ENCODE data around the gene RANBP1. TPM values are rescaled to one million over a fixed set of nuclear protein-coding genes. Genes with fewer than 3 reads are reported as not detected.

The RANBP1 gene
- total RNA-seq, 2 experiments from 2014 or later, result 68.1 to 72.1 TPM

DNA sequence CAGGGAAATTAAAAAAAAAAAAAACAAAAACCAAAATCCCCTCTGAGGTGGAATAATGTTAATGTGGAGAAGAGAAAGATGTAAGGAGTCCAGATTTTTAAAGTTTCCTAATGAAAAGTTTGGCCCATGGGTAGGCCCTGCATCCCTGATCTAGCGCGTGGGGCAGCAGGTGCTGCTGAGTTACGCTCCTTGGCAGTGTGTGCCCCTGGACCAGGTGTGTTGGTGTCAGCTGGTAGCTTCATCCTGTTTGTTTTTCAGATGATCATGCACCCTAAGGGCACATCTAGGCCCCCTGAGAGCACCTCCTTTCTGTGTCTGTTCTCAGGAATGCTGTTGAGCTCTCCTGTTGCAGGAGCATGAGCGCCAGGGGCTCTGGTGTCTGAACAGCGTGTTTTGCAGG lies 29.1 kb upstream of the RANBP1 start:
- no peak overlapping the region for H3K27ac ChIP-seq (ENCODE audit: low read depth in 1 of 2, low read length in 2 of 2)
- peaks cover 67% of the 10 kb centered on the region for H3K36me3 ChIP-seq (ENCODE audit: insufficient read depth, low read length)
- peaks cover 39% of the 10 kb centered on the region for H3K4me1 Mint-ChIP-seq (ENCODE audit: low read depth)
- CTCF ChIA-PET, result no interaction called here
- H3K9me3 Mint-ChIP-seq, result no peaks in the 10 kb centered on the region
- no peak overlapping the region for H3K4me3 Mint-ChIP-seq
- no peak overlapping the region for H3K27ac Mint-ChIP-seq
- intact Hi-C loops (cut with DNase I, micrococcal nuclease), result no loop called here
- H3K4me1 ChIP-seq (ENCODE audit: insufficient read depth, low read length), result peaks cover 44% of the 10 kb centered on the region
- no peaks in the 10 kb centered on the region for H3K27me3 Mint-ChIP-seq
- no peak overlapping the region for H3K4me3 ChIP-seq (ENCODE audit: low read length)
- H3K27me3 ChIP-seq (ENCODE audit: control insufficient read depth in 1 of 2, insufficient read depth in 2 of 2, low read length in 2 of 2), result no peaks in the 10 kb centered on the region
- ATAC-seq (ENCODE audit: poor library complexity) (no peak), DNase-seq (no peak)
- POLR2A ChIA-PET, result no interaction called here
- no peaks in the 10 kb centered on the region for H3K9me3 ChIP-seq (ENCODE audit: control insufficient read depth in 1 of 2, insufficient read depth in 1 of 2, low read length in 2 of 2)
- peaks cover 64% of the 10 kb centered on the region for H3K36me3 Mint-ChIP-seq (ENCODE audit: low read depth)
- TF ChIP-seq, protein P1, sequence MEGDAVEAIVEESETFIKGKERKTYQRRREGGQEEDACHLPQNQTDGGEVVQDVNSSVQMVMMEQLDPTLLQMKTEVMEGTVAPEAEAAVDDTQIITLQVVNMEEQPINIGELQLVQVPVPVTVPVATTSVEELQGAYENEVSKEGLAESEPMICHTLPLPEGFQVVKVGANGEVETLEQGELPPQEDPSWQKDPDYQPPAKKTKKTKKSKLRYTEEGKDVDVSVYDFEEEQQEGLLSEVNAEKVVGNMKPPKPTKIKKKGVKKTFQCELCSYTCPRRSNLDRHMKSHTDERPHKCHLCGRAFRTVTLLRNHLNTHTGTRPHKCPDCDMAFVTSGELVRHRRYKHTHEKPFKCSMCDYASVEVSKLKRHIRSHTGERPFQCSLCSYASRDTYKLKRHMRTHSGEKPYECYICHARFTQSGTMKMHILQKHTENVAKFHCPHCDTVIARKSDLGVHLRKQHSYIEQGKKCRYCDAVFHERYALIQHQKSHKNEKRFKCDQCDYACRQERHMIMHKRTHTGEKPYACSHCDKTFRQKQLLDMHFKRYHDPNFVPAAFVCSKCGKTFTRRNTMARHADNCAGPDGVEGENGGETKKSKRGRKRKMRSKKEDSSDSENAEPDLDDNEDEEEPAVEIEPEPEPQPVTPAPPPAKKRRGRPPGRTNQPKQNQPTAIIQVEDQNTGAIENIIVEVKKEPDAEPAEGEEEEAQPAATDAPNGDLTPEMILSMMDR (IDR thresholded peaks at IDR 0.05), result no peak

DNA sequence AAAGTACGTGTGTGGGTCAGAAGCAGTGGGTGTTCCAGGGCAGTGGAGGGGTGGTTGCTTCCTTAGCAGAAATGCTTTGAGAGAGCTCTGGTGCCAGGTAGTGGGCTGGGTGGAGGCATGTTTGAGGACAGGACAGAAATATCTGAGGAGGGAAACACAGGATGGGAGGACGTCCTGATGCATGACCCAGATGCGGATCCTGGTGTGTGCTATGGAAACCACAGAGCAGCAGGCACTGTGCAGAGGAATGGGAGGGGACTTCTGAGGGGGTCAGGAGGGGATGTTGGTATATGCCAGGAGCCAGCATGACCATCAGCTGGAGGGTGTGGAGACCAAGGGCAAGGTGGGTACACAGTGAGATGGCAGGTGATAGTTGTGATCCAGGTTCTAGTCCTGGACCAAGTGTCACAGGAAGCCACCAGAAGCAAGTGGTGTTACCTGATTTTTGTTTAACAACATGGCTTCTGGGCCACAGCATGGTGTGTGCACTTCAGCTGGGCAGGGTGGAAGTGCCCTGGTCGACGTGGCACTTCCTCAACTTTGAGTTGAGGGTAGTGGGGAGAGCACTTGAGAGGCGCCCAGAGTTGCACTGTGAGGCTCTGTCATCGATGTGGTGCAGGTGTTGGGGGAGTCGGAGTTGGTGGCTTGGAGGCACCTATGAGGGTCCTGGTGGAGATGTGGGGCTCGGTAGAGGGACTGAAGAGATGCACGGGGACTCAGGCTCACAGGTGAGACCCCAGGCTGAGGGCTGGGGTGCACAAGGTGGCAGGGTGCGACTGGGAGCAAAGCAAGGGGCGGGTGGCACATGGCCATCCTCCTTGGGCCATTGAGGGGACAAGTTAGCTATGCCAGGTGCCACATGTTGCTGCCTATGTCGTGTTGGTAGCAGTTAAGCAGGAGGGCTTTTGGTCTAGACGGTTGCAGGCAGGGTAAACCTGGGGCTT lies 28.3 kb upstream of the RANBP1 start:
- H3K9me3 ChIP-seq (ENCODE audit: control insufficient read depth in 1 of 2, insufficient read depth in 1 of 2, low read length in 2 of 2), result no peaks in the 10 kb centered on the region
- intact Hi-C loops (cut with DNase I, micrococcal nuclease), result no loop called here
- H3K27ac Mint-ChIP-seq, result no peak overlapping the region
- CTCF ChIA-PET, result no interaction called here
- peaks cover 45% of the 10 kb centered on the region for H3K4me1 ChIP-seq (ENCODE audit: insufficient read depth, low read length)
- H3K4me1 Mint-ChIP-seq (ENCODE audit: low read depth), result peaks cover 37% of the 10 kb centered on the region
- H3K36me3 ChIP-seq (ENCODE audit: insufficient read depth, low read length), result peaks cover 74% of the 10 kb centered on the region
- POLR2A ChIA-PET, result no interaction called here
- no peaks in the 10 kb centered on the region for H3K27me3 ChIP-seq (ENCODE audit: control insufficient read depth in 1 of 2, insufficient read depth in 2 of 2, low read length in 2 of 2)
- H3K36me3 Mint-ChIP-seq (ENCODE audit: low read depth), result peaks cover 72% of the 10 kb centered on the region
- TF ChIP-seq, protein P1 (IDR thresholded peaks at IDR 0.05), result no peak
- H3K27me3 Mint-ChIP-seq, result no peaks in the 10 kb centered on the region
- H3K27ac ChIP-seq (ENCODE audit: low read depth in 1 of 2, low read length in 2 of 2), result no peak overlapping the region
- DNase-seq (peak in 1 of 14 experiments; percentile 49), ATAC-seq (ENCODE audit: poor library complexity) (no peak)
- no peaks in the 10 kb centered on the region for H3K9me3 Mint-ChIP-seq
- no peak overlapping the region for H3K4me3 Mint-ChIP-seq
- H3K4me3 ChIP-seq (ENCODE audit: low read length), result no peak overlapping the region

DNA sequence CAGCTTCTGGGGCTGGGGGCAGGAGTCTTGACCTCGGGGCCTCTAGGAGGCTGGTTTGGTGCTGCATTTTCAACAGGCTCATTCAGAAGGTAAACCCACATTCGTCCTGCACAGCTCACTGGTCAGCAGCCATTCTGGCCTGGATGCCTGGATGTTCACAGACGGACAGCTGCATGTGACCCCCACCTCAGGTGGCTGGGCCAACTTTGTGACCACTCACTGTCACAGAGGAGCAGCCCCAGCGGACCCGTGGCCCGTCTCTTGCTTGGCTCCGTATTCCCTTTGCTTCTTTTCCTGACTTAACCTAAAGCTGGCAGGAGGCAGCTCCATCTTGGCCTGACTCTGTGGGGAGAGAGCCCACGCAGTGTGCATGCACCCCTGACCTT lies 27.6 kb upstream of the RANBP1 start:
- DNase-seq, result no peak
- no peaks in the 10 kb centered on the region for H3K9me3 ChIP-seq (ENCODE audit: control insufficient read depth in 1 of 2, insufficient read depth in 1 of 2, low read length in 2 of 2)
- H3K4me3 ChIP-seq (ENCODE audit: low read length), result no peak overlapping the region
- Mint-ChIP-seq H3K27me3 (no peaks in the 10 kb centered on the region), H3K36me3 (ENCODE audit: low read depth) (peaks cover 77% of the 10 kb centered on the region), H3K27ac (no peak overlapping the region), H3K4me1 (ENCODE audit: low read depth) (peaks cover 30% of the 10 kb centered on the region), H3K9me3 (no peaks in the 10 kb centered on the region), H3K4me3 (no peak overlapping the region)
- H3K36me3 ChIP-seq (ENCODE audit: insufficient read depth, low read length), result peaks cover 77% of the 10 kb centered on the region
- intact Hi-C loops (cut with DNase I, micrococcal nuclease), result no loop called here
- H3K27ac ChIP-seq (ENCODE audit: low read depth in 1 of 2, low read length in 2 of 2), result no peak overlapping the region
- CTCF ChIA-PET, result interaction anchor here (1.3 kb wide), 1 partner anchor 41 kb away, joined by 3 read pairs; no protein-coding TSS in a partner anchor
- ATAC-seq (ENCODE audit: poor library complexity), result no peak
- POLR2A ChIA-PET, result no interaction called here
- H3K27me3 ChIP-seq (ENCODE audit: control insufficient read depth in 1 of 2, insufficient read depth in 2 of 2, low read length in 2 of 2), result no peaks in the 10 kb centered on the region
- TF ChIP-seq, protein P1 (IDR thresholded peaks at IDR 0.05), result no peak
- peaks cover 39% of the 10 kb centered on the region for H3K4me1 ChIP-seq (ENCODE audit: insufficient read depth, low read length)
